HepG2 (cell line): ENCODE measurements around the gene TULP3. TPM values are rescaled to one million over a fixed set of nuclear protein-coding genes. Genes with fewer than 3 reads are reported as not detected.

Experiments used
- ATAC-seq: fragments of 200-7000 bp; cut with Tn5 transposase; 3 replicates; pipeline ENCODE4 v1.9.1; 2020; ENCODE audit warnings: mild to moderate bottlenecking, moderate library complexity
- BruUV-seq: library from RNA; stranded (reverse); fragments of 400-500 nt; replicated peaks from 2 replicates; lab custom pipeline; 2021; lab: Mats Ljungman, UMichigan
- CTCF ChIA-PET: fragments of 300-600 bp; formaldehyde crosslinking; extraction: SDS; loops from one replicate; lab custom pipeline; 2021; ENCODE audit warnings: low total read pairs, inconsistent platforms, low intra/inter-chr PET ratio; lab: Yijun Ruan, JAX
- POLR2A ChIA-PET: fragments of 350-600 bp; sonication (Branson Sonifier 250); formaldehyde crosslinking; loops from one replicate; lab custom pipeline; 2020; ENCODE audit warnings: antibody characterized with exemption, inconsistent platforms; lab: Yijun Ruan, JAX
- DNase-seq: peaks from one replicate; pipeline ENCODE4 v3.0.0-alpha.2; 2015; ENCODE audit warnings: low spot score
- FAIRE-seq: peaks from 3 replicates; lab custom pipeline; 2011; peaks lifted over from hg19 to GRCh38; lab: Jason Lieb, UNC
- H2AFZ ChIP-seq: one replicate; pipeline ENCODE4 v1.6.1; 2011; ENCODE audit warnings: low read length, inconsistent platforms
- H3K27ac ChIP-seq: fragments of 300-600 bp; 3 replicates; pipeline ENCODE4 v1.8.0; 2011; ENCODE audit warnings: mixed run types, mild to moderate bottlenecking, mixed read lengths, low read length, inconsistent platforms; ENCODE audit not compliant: insufficient read depth; ENCODE audit errors: extremely low read length
- H3K27me3 ChIP-seq, 2 experiments: fragments of 200-600 bp in 1 of 2; 2 replicates in 1 of 2; 3 replicates in 1 of 2; pipeline versions ENCODE4 v1.6.0 to v1.8.0; 2011; ENCODE audit warnings: low read length in 2 of 2, mild to moderate bottlenecking in 2 of 2, moderate library complexity in 2 of 2, inconsistent platforms in 1 of 2; ENCODE audit not compliant: insufficient read depth in 2 of 2, control insufficient read depth in 1 of 2
- H3K36me3 ChIP-seq, 2 experiments: fragments of 200-600 bp in 1 of 2; replicated peaks in 1 of 2; 2 replicates in 1 of 2; 3 replicates in 1 of 2; pipeline versions ENCODE4 v1.5.1 to v1.8.0; 2011; ENCODE audit warnings: low read length in 2 of 2, inconsistent platforms in 1 of 2; ENCODE audit not compliant: insufficient read depth in 2 of 2, control insufficient read depth in 1 of 2
- H3K4me1 ChIP-seq: 2 replicates; pipeline ENCODE4 v1.5.1; 2012; ENCODE audit warnings: low read length, inconsistent platforms; ENCODE audit not compliant: insufficient read depth
- H3K4me2 ChIP-seq: 2 replicates; pipeline ENCODE4 v1.6.0; 2011; ENCODE audit warnings: low read depth, low read length, inconsistent platforms
- H3K4me3 ChIP-seq, 3 experiments: fragments of 200-600 bp in 1 of 3; sonication (generic), shearing (Covaris generic) in 1 of 3; replicated peaks in 1 of 3; 2 replicates each; pipeline ENCODE4 v1.5.1; 2011 to 2016; ENCODE audit warnings: low read length in 3 of 3, inconsistent platforms in 2 of 3, low read depth in 2 of 3, mild to moderate bottlenecking in 2 of 3, control low read depth in 1 of 3, mixed read lengths in 1 of 3; ENCODE audit not compliant: insufficient read depth in 1 of 3
- H3K79me2 ChIP-seq: one replicate; pipeline ENCODE4 v1.6.1; 2011; ENCODE audit warnings: low read length, inconsistent platforms; ENCODE audit not compliant: insufficient read depth
- H3K9ac ChIP-seq: 2 replicates; pipeline ENCODE4 v1.6.0; 2011; ENCODE audit warnings: mild to moderate bottlenecking, low read depth, low read length, inconsistent platforms; ENCODE audit not compliant: insufficient read depth
- H3K9me3 ChIP-seq: 2 replicates; pipeline ENCODE4 v1.5.1; 2012; ENCODE audit warnings: mild to moderate bottlenecking, low read length
- H4K20me1 ChIP-seq: 2 replicates; pipeline ENCODE4 v1.6.0; 2011; ENCODE audit warnings: inconsistent platforms, mild to moderate bottlenecking, low read length, moderate library complexity; ENCODE audit not compliant: insufficient read depth
- ASH2L ChIP-seq: fragments of 300-600, 200-600 bp; sonication (generic); IDR thresholded peaks from 2 replicates; pipeline ENCODE4 v1.7.0; 2017; ENCODE audit warnings: low read depth, mild to moderate bottlenecking, moderate library complexity, mixed read lengths, low read length; ENCODE audit not compliant: insufficient read length
- CERS6 ChIP-seq: sonication (generic); formaldehyde crosslinking; IDR thresholded peaks from 2 replicates; pipeline ENCODE4 v1.5.0; 2020; ENCODE audit warnings: missing genetic modification reagents
- CREB3 ChIP-seq: sonication (generic); formaldehyde crosslinking; IDR thresholded peaks from 2 replicates; pipeline ENCODE4 v1.5.0; 2020; ENCODE audit warnings: missing genetic modification reagents
- EZH2 ChIP-seq: conservative IDR thresholded peaks from 2 replicates; pipeline ENCODE4 v1.6.1; 2012; ENCODE audit warnings: mild to moderate bottlenecking, low read depth, low read length, moderate library complexity
- FLYWCH1 ChIP-seq: sonication (generic); formaldehyde crosslinking; IDR thresholded peaks from 2 replicates; pipeline ENCODE4 v1.8.1; 2023; ENCODE audit warnings: mild to moderate bottlenecking, missing genetic modification reagents
- GATA4 ChIP-seq: sonication (generic); IDR thresholded peaks from 2 replicates; pipeline ENCODE4 v1.6.1; 2016; ENCODE audit warnings: antibody characterized with exemption, low read depth, borderline replicate concordance
- KAT7 ChIP-seq: IDR thresholded peaks from 2 replicates; pipeline ENCODE4 v1.6.1; 2018; ENCODE audit warnings: borderline replicate concordance, missing compliant biosample characterization
- MAX ChIP-seq: IDR thresholded peaks from 2 replicates; pipeline ENCODE4 v1.6.1; 2012; ENCODE audit warnings: inconsistent platforms
- MBNL3 ChIP-seq: fragments of 250-450 bp; sonication (Bioruptor Pico); conservative IDR thresholded peaks from 2 replicates; pipeline ENCODE4 v1.8.0; 2022; ENCODE audit warnings: mild to moderate bottlenecking, inconsistent platforms
- MEF2D ChIP-seq: sonication (generic); formaldehyde crosslinking; IDR thresholded peaks from 2 replicates; pipeline ENCODE4 v1.5.1; 2020; ENCODE audit warnings: mild to moderate bottlenecking, missing genetic modification reagents
- PHF21A ChIP-seq: sonication (generic); formaldehyde crosslinking; IDR thresholded peaks from 2 replicates; pipeline ENCODE4 v1.5.0; 2020; ENCODE audit warnings: mild to moderate bottlenecking, missing genetic modification reagents
- SALL2 ChIP-seq: sonication (generic); formaldehyde crosslinking; IDR thresholded peaks from 2 replicates; pipeline ENCODE4 v1.8.1; 2023; ENCODE audit warnings: mild to moderate bottlenecking, missing genetic modification reagents, inconsistent platforms
- SPEN ChIP-seq: sonication (generic); formaldehyde crosslinking; IDR thresholded peaks from 2 replicates; pipeline ENCODE4 v1.5.1; 2020; ENCODE audit warnings: low read depth, mild to moderate bottlenecking, missing genetic modification reagents
- U2AF2 ChIP-seq: fragments of 200-400 bp; formaldehyde crosslinking; IDR thresholded peaks from 2 replicates; pipeline ENCODE4 v1.6.1; 2017; ENCODE audit warnings: low read depth, mild to moderate bottlenecking, low read length
- ZNF296 ChIP-seq: sonication (generic); formaldehyde crosslinking; conservative IDR thresholded peaks from 2 replicates; pipeline ENCODE4 v1.5.0; 2020; ENCODE audit warnings: mild to moderate bottlenecking, missing genetic modification reagents
- ZNF317 ChIP-seq: sonication (generic); formaldehyde crosslinking; IDR thresholded peaks from 2 replicates; pipeline ENCODE4 v1.5.0; 2020; ENCODE audit warnings: mild to moderate bottlenecking, missing genetic modification reagents
- ZNF333 ChIP-seq: sonication (generic); formaldehyde crosslinking; IDR thresholded peaks from 2 replicates; pipeline ENCODE4 v1.4.0; 2020; ENCODE audit warnings: mild to moderate bottlenecking, missing genetic modification reagents, borderline replicate concordance
- ZNF546 ChIP-seq: sonication (generic); formaldehyde crosslinking; conservative IDR thresholded peaks from 2 replicates; pipeline ENCODE4 v1.8.1; 2023; ENCODE audit warnings: mild to moderate bottlenecking, missing genetic modification reagents
- ZNF558 ChIP-seq: sonication (generic); formaldehyde crosslinking; IDR thresholded peaks from 2 replicates; pipeline ENCODE4 v1.9.0; 2022; ENCODE audit warnings: mild to moderate bottlenecking, missing genetic modification reagents, borderline replicate concordance
- ZNF615 ChIP-seq: sonication (generic); formaldehyde crosslinking; IDR thresholded peaks from 2 replicates; pipeline ENCODE4 v1.5.0; 2020; ENCODE audit warnings: mild to moderate bottlenecking, missing genetic modification reagents, borderline replicate concordance
- ZNF749 ChIP-seq: sonication (generic); formaldehyde crosslinking; IDR thresholded peaks from 2 replicates; pipeline ENCODE4 v1.8.0; 2022; ENCODE audit warnings: mild to moderate bottlenecking, missing genetic modification reagents, moderate library complexity, borderline replicate concordance
- ZSCAN9 ChIP-seq: IDR thresholded peaks from 2 replicates; pipeline ENCODE4 v1.6.1; 2016; ENCODE audit warnings: borderline replicate concordance
- WGBS: methylation state at CpG from one replicate; pipeline ENCODE4 v1.1.6; 2017; ENCODE audit warnings: low lambda C conversion rate; 5-methylcytosine and 5-hydroxymethylcytosine counted together
- in situ Hi-C: cut with HindIII; loops from 2 replicates; pipeline ENCODE4 v1.10.0; 2017; ENCODE audit warnings: low pct_unique_long_range_greater_than_20kb; ENCODE audit not compliant: extremely low pct_ligation_motif_present
- intact Hi-C: fragments of 100-400 bp; cut with micrococcal nuclease; formaldehyde crosslinking; loops from one replicate; pipeline ENCODE4 v1.10.0; 2022; ENCODE audit not compliant: unreplicated experiment
- polyA plus RNA-seq, 8 experiments: library from polyadenylated mRNA; depleted of rRNA in 3 of 8; stranded (reverse) in 7 of 8; unstranded in 1 of 8; fragments of >200 nt; fragmentation: Illumina TruSeq in 4 of 8; extraction: Trizol in 4 of 8; gene quantifications; 2 replicates each; pipeline versions ENCODE4 v1.2.1 to v1.2.3, GENCODE V29; 2011 to 2016; ENCODE audit warnings: low read depth in 4 of 8, missing spikeins in 1 of 8, mixed read lengths in 1 of 8; ENCODE audit not compliant: insufficient read depth in 1 of 8
- total RNA-seq, 5 experiments: library from RNA; depleted of rRNA; stranded (reverse); fragments of >200 nt; fragmentation: Illumina TruSeq; extraction: Trizol; gene quantifications; 2 replicates each; pipeline ENCODE4 v1.2.3, GENCODE V29; 2016; ENCODE audit warnings: low read depth in 1 of 5

TULP3 gene
- total and polyA plus RNA-seq, 2 of the 13 experiments (the other 11 are each of a cell fraction or from before 2014, with no cell fraction given): 11.2 to 13.2 TPM

GRCh38 chr12:2960390-2960956 lies 69.8 kb downstream of the TULP3 start (continued):
- no peak for TF ChIP-seq ZNF615 (CRISPR knock-in tag)
- TF ChIP-seq MEF2D: 0 out of 2 replicates have a peak, but pooled peaks have one; percentile 9
- TF ChIP-seq FLYWCH1: no peak
- TF ChIP-seq MAX: no peak
- TF ChIP-seq U2AF2: no peak

GRCh38 chr12:2960996-2961616 lies 70.4 kb downstream of the TULP3 start:
- FAIRE-seq (peak; percentile 44), ATAC-seq (no peak), DNase-seq (no peak)
- ChIA-PET POLR2A (interaction anchor here (1.1 kb wide), 1 partner anchor 11 kb away, joined by 3 read pairs; no protein-coding TSS in a partner anchor), CTCF (no interaction called here)
- Histone ChIP-seq H3K4me1 (peaks cover 58% of the 10 kb centered on the region), H3K79me2 (peaks cover 43% of the 10 kb centered on the region), H4K20me1 (peaks cover 10% of the 10 kb centered on the region; the same call in 1 of the 2 replicates), H2AFZ (no peak overlapping the region), H3K4me3 (peak overlapping the region; percentile 72 to 79 (median 73)), H3K27me3 (no peaks in the 10 kb centered on the region), H3K27ac (peak overlapping the region; percentile 96), H3K9ac (peak overlapping the region; percentile 80), H3K9me3 (no peaks in the 10 kb centered on the region), H3K4me2 (peak overlapping the region; percentile 93), H3K36me3 (peaks cover 0 to 4% of the 10 kb centered on the region in 2 experiments; a peak in 1 of 5 replicates)
- in situ Hi-C loops (no loop called here), intact Hi-C loops (loop anchor here (5.0 kb wide), 3 partner anchors 69 to 114 kb away; partner anchors contain the start of gene TULP3)
- TSS peak; percentile 48 for BruUV-seq
- under 1% methylated on average over 9 of the region's 10 CpGs for WGBS
- TF ChIP-seq ZNF546 (CRISPR knock-in tag): no peak
- TF ChIP-seq GATA4: no peak
- no peak for TF ChIP-seq ZSCAN9 (CRISPR knock-in tag)
- TF ChIP-seq KAT7 (CRISPR knock-in tag): 0 out of 2 replicates have a peak, but pooled peaks have one; percentile 60
- no peak for TF ChIP-seq MBNL3 (CRISPR knock-in tag)
- TF ChIP-seq ZNF296: no peak
- TF ChIP-seq ZNF558 (CRISPR knock-in tag): no peak
- no peak for TF ChIP-seq ZNF333
- no peak for TF ChIP-seq ZNF317 (CRISPR knock-in tag)
- no peak for TF ChIP-seq ZNF749 (CRISPR knock-in tag)
- TF ChIP-seq SALL2 (CRISPR knock-in tag): no peak
- no peak for TF ChIP-seq CREB3 (CRISPR knock-in tag)
- TF ChIP-seq ASH2L: peak; percentile 26
- no peak for TF ChIP-seq CERS6
- no peak for TF ChIP-seq PHF21A (CRISPR knock-in tag)
- TF ChIP-seq SPEN (CRISPR knock-in tag): 0 out of 2 replicates have a peak, but pooled peaks have one; percentile 14
- no peak for TF ChIP-seq EZH2
